Lung (tissue), 12 donors: Measurements from ENCODE around the gene SLC22A12. TPM values are rescaled to one million over a fixed set of nuclear protein-coding genes. Genes with fewer than 3 reads are reported as not detected.

Experiments
- ATAC-seq: fragments of 200-7000 bp; cut with Tn5 transposase; one replicate; pipeline ENCODE4 v1.9.1; 2020; ENCODE audit warnings: moderate number of reproducible peaks; ENCODE audit not compliant: insufficient read depth, low FRiP score
- DNase-seq, 3 donors: peaks; one replicate each; pipeline ENCODE4 v3.0.0-alpha.2; 2013 to 2017
- H3K27ac ChIP-seq, 2 donors: one replicate each; pipeline ENCODE4 v1.5.1; 2013; ENCODE audit warnings: mild to moderate bottlenecking in 2 of 2, moderate library complexity in 2 of 2, control low read depth in 1 of 2, inconsistent platforms in 1 of 2, low read depth in 1 of 2, low read length in 1 of 2
- H3K27me3 ChIP-seq, 3 donors: one replicate each; pipeline ENCODE4 v1.5.1; 2013; ENCODE audit warnings: low read length in 2 of 3; ENCODE audit not compliant: control insufficient read depth in 3 of 3, insufficient read depth in 3 of 3
- H3K36me3 ChIP-seq, 4 donors: one replicate each; pipeline ENCODE4 v1.5.1; 2013; ENCODE audit warnings: low read length in 4 of 4, mild to moderate bottlenecking in 1 of 4, moderate library complexity in 1 of 4; ENCODE audit not compliant: control insufficient read depth in 4 of 4, insufficient read depth in 4 of 4
- H3K4me1 ChIP-seq, 5 donors: one replicate each; pipeline ENCODE4 v1.5.1; 2013; ENCODE audit warnings: low read length in 5 of 5, mild to moderate bottlenecking in 2 of 5, moderate library complexity in 1 of 5; ENCODE audit not compliant: control insufficient read depth in 5 of 5, insufficient read depth in 5 of 5
- H3K4me3 ChIP-seq: one replicate; pipeline ENCODE4 v1.5.1; 2013; ENCODE audit warnings: mild to moderate bottlenecking, control low read depth, moderate library complexity
- H3K9ac ChIP-seq, 2 donors: one replicate each; pipeline ENCODE4 v1.5.1; 2013; ENCODE audit warnings: low read length in 2 of 2, control low read depth in 1 of 2; ENCODE audit not compliant: insufficient read depth in 1 of 2
- H3K9me3 ChIP-seq, 4 donors: one replicate each; pipeline ENCODE4 v1.5.1; 2013; ENCODE audit warnings: low read length in 3 of 4, mild to moderate bottlenecking in 1 of 4, moderate library complexity in 1 of 4; ENCODE audit not compliant: control insufficient read depth in 4 of 4, insufficient read depth in 3 of 4
- CTCF ChIP-seq: IDR thresholded peaks from 2 replicates; pipeline ENCODE4 v1.5.1; 2012; ENCODE audit warnings: mild to moderate bottlenecking; ENCODE audit errors: control extremely low read depth, extremely low read depth
- WGBS, 2 donors: extraction: QIAGEN DNeasy Blood & Tissue Kit; methylation state at CpG; one replicate each; pipeline ENCODE4 v1.1.7; 2013; 5-methylcytosine and 5-hydroxymethylcytosine counted together
- polyA plus RNA-seq, 2 donors: library from polyadenylated mRNA; stranded (reverse); fragments of 200-250 nt; gene quantifications; one replicate each; pipeline ENCODE4 v1.2.1, GENCODE V29; 2013
- total RNA-seq, 2 donors: library from RNA; depleted of rRNA in 1 of 2; stranded (reverse); fragments of >200 nt in 1 of 2; gene quantifications; one replicate each; pipeline ENCODE4 v1.2.1, GENCODE V29; 2014 to 2021
- donor health status: control.
- donor health status: control.
- donor health status: Bipolar disorder and iron deficiency.
- donor health status: healthy.
- donor health status: DM: yes; HTN: yes; CAD: no.

The SLC22A12 gene
- total and polyA plus RNA-seq, 4 donors = not detected

DNA sequence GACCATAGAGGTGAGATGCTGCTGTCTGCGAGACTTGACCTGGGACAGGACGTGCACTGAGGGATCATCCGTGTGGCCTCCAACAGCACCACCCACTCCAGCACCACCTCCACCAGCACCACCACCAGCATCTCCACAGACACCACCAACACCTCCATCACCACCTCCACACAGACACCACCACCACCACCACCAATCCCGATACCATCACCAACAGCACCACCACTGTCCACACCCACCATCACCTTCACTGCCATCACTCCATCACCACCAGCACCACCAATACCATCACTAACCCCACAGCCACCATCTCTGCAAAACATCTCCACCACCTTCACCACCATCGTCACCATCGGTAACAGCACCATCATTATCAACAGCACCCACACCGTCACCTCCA is 26.6 kb upstream of the SLC22A12 start:
- Histone ChIP-seq H3K27ac (no peak overlapping the region), H3K36me3 (no peaks in the 10 kb centered on the region), H3K9me3 (no peaks in the 10 kb centered on the region), H3K4me3 (no peak overlapping the region), H3K9ac (no peak overlapping the region), H3K4me1 (peaks cover 0 to 16% (median 5%) of the 10 kb centered on the region in 5 donors), H3K27me3 (no peaks in the 10 kb centered on the region)
- 92 to 95% methylated on average over 7 of the region's 7 CpGs for WGBS, 2 donors
- DNase-seq (no peak), ATAC-seq (no peak)
- TF ChIP-seq CTCF = no peak

GRCh38 chr11:64564947-64565889 is 25.8 kb upstream of the SLC22A12 start:
- Histone ChIP-seq H3K27ac (no peak overlapping the region), H3K4me3 (no peak overlapping the region), H3K27me3 (no peaks in the 10 kb centered on the region), H3K9ac (no peak overlapping the region), H3K4me1 (peaks cover 0 to 16% (median 5%) of the 10 kb centered on the region in 5 donors), H3K36me3 (no peaks in the 10 kb centered on the region), H3K9me3 (no peaks in the 10 kb centered on the region)
- TF ChIP-seq CTCF = no peak
- no peak for ATAC-seq
- DNase-seq = no peak
- 88 to 91% methylated on average over 24 of the region's 24 CpGs for WGBS, 2 donors

DNA sequence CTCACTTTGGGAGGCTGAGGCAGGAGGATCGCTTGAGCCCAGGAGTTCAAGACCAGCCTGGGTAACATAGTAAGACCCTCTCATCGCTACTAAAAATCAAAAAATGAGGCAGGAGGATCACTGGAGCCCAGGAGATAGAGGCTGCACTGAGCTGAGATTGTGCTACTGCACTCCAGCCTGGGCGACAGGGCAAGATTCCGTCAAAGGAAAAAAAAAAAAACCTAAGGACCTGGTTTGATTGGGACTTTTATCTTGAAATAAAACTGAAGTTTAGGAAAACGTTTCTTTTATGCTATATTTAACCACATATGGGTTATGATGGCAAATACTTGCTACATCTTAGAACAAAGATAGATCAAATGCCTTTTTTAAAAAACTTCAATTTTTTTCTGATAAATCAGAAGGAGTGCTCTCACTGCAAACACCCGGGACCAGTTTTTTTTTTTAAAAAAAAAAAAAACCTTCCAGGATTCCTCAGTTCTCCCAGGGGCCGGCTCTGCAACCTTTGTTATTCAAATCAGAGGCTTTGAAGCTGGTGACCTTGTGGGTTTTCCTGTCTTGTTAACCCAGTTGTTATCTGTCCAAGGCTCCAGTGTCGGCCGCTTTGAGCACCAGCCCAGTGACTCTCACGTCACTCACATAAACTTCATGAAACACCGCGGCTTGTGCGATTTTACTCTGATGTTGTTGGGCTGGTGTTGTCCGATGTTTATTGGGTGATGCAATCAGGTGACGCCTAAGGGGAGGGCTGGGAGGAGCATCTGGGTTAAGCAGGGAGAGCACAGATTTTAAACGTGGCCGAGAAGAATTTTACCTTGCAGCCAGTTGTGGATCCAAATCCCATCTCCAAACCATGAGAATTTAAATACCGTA is 24.7 kb upstream of the SLC22A12 start:
- peaks cover 0 to 16% (median 5%) of the 10 kb centered on the region in 5 donors for H3K4me1 ChIP-seq
- H3K4me3 ChIP-seq = no peak overlapping the region
- no peak overlapping the region for H3K27ac ChIP-seq

More for the DNA sequence above, 24.7 kb upstream of the SLC22A12 start:
- Histone ChIP-seq H3K9ac (no peak overlapping the region), H3K36me3 (no peaks in the 10 kb centered on the region), H3K9me3 (no peaks in the 10 kb centered on the region), H3K27me3 (no peaks in the 10 kb centered on the region)
- TF ChIP-seq CTCF = no peak
- DNase-seq (peak; percentile 78 to 92 (median 88)), ATAC-seq (no peak)
- 41 to 53% methylated on average over 18 of the region's 18 CpGs for WGBS, 2 donors
